Smooth muscle cell (in vitro differentiated cells): ENCODE results near the gene TCFL5. TPM values are rescaled to one million over a fixed set of nuclear protein-coding genes. Genes with fewer than 3 reads are reported as not detected.

Experiments used
- DNase-seq: peaks from one replicate; lab custom pipeline; 2025; ENCODE audit not compliant: unreplicated experiment; lab: John Stamatoyannopoulos, UW
- H2AFZ ChIP-seq: fragments of 200-600 bp; sonication (generic); 2 replicates; pipeline ENCODE4 v1.6.0; 2016; ENCODE audit warnings: antibody characterized with exemption, low read depth, mild to moderate bottlenecking
- H3F3A ChIP-seq: fragments of 200-600 bp; sonication (generic); 2 replicates; pipeline ENCODE4 v1.6.0; 2017; ENCODE audit warnings: antibody characterized with exemption, low read depth
- H3K27ac ChIP-seq: fragments of 200-600 bp; sonication (generic); 2 replicates; pipeline ENCODE4 v1.5.1; 2016; ENCODE audit warnings: low read depth, mild to moderate bottlenecking
- H3K27me3 ChIP-seq: fragments of 200-600 bp; sonication (generic); 2 replicates; pipeline ENCODE4 v1.6.1; 2016; ENCODE audit warnings: low read depth, mild to moderate bottlenecking
- H3K36me3 ChIP-seq: fragments of 200-600 bp; sonication (generic); 2 replicates; pipeline ENCODE4 v1.5.1; 2016; ENCODE audit warnings: low read depth
- H3K4me1 ChIP-seq: fragments of 200-600 bp; sonication (generic); 2 replicates; pipeline ENCODE4 v1.5.1; 2016; ENCODE audit warnings: low read depth
- H3K4me2 ChIP-seq: fragments of 200-600 bp; sonication (generic); 2 replicates; pipeline ENCODE4 v1.6.0; 2016; ENCODE audit warnings: mild to moderate bottlenecking
- H3K4me3 ChIP-seq: fragments of 200-600 bp; sonication (generic); 2 replicates; pipeline ENCODE4 v1.5.1; 2016; ENCODE audit warnings: mild to moderate bottlenecking
- H3K79me2 ChIP-seq: fragments of 200-600 bp; sonication (generic); 2 replicates; pipeline ENCODE4 v1.6.0; 2016; ENCODE audit warnings: low read depth, mild to moderate bottlenecking
- H3K9ac ChIP-seq: fragments of 200-600 bp; sonication (generic); 2 replicates; pipeline ENCODE4 v1.6.0; 2016; ENCODE audit warnings: low read depth
- H3K9me3 ChIP-seq: fragments of 200-600 bp; sonication (generic); replicated peaks from 2 replicates; pipeline ENCODE4 v1.5.1; 2016; ENCODE audit warnings: low read depth
- H4K20me1 ChIP-seq: fragments of 200-600 bp; sonication (generic); 2 replicates; pipeline ENCODE4 v1.6.0; 2016; ENCODE audit warnings: low read depth
- CTCF ChIP-seq: fragments of 200-600 bp; sonication (generic); IDR thresholded peaks from 2 replicates; pipeline ENCODE4 v1.5.1; 2017; ENCODE audit warnings: borderline replicate concordance, mild to moderate bottlenecking, antibody characterized with exemption; ENCODE audit not compliant: insufficient read depth, poor library complexity, severe bottlenecking
- WGBS: methylation state at CpG from one replicate; pipeline ENCODE4 v1.1.7; 2016; ENCODE audit warnings: low lambda C conversion rate; 5-methylcytosine and 5-hydroxymethylcytosine counted together
- polyA plus RNA-seq: library from polyadenylated mRNA; unstranded; fragments of >200 nt; fragmentation: Nextera tagmentation; extraction: Ambion mirVana; gene quantifications from 2 replicates; pipeline ENCODE4 v1.2.1, GENCODE V29; 2016
- total RNA-seq: library from RNA; depleted of rRNA; stranded (reverse); fragments of >200 nt; gene quantifications from 2 replicates; pipeline ENCODE4 v1.2.3, GENCODE V29; 2014

TCFL5 gene
- total and polyA plus RNA-seq, 2 experiments from 2014 or later: 9.5 to 12.5 TPM

GRCh38 chr20:62812181-62812906 is 49.3 kb downstream of the TCFL5 start:
- H3K4me3 ChIP-seq: no peak overlapping the region
- H3K79me2 ChIP-seq: peaks cover under 1% of the 10 kb centered on the region
- no peaks in the 10 kb centered on the region for H3K9me3 ChIP-seq
- H3K27me3 ChIP-seq: no peaks in the 10 kb centered on the region
- H2AFZ ChIP-seq: no peak overlapping the region
- no peak overlapping the region for H3K9ac ChIP-seq
- no peak for TF ChIP-seq CTCF
- H3K4me1 ChIP-seq: peaks cover 17% of the 10 kb centered on the region
- WGBS: 94% methylated on average over 37 of the region's 43 CpGs
- DNase-seq: no peak
- no peak overlapping the region for H3K4me2 ChIP-seq
- no peaks in the 10 kb centered on the region for H3K36me3 ChIP-seq
- peaks cover 19% of the 10 kb centered on the region for H4K20me1 ChIP-seq
- no peaks in the 10 kb centered on the region for H3F3A ChIP-seq
- H3K27ac ChIP-seq: no peak overlapping the region

GRCh38 chr20:62811720-62812119 is 49.9 kb downstream of the TCFL5 start:
- Histone ChIP-seq H3K9ac (no peak overlapping the region), H3K79me2 (peaks cover 6% of the 10 kb centered on the region), H3K27me3 (no peaks in the 10 kb centered on the region), H3F3A (no peaks in the 10 kb centered on the region), H3K27ac (no peak overlapping the region), H4K20me1 (peaks cover 25% of the 10 kb centered on the region), H3K36me3 (no peaks in the 10 kb centered on the region), H3K4me3 (no peak overlapping the region), H3K9me3 (no peaks in the 10 kb centered on the region), H3K4me2 (no peak overlapping the region), H3K4me1 (peaks cover 17% of the 10 kb centered on the region), H2AFZ (no peak overlapping the region)
- 93% methylated on average over 10 of the region's 10 CpGs for WGBS
- no peak for DNase-seq
- TF ChIP-seq CTCF: no peak

- no peak for DNase-seq
- no peak overlapping the region for H3K4me2 ChIP-seq
- H3K9me3 ChIP-seq: no peaks in the 10 kb centered on the region
- no peaks in the 10 kb centered on the region for H3K27me3 ChIP-seq
- H3K4me3 ChIP-seq: no peak overlapping the region
- no peak overlapping the region for H3K9ac ChIP-seq
- peaks cover 10% of the 10 kb centered on the region for H3K79me2 ChIP-seq
- H2AFZ ChIP-seq: no peak overlapping the region
- peaks cover 29% of the 10 kb centered on the region for H4K20me1 ChIP-seq
- H3K36me3 ChIP-seq: no peaks in the 10 kb centered on the region
- no peaks in the 10 kb centered on the region for H3F3A ChIP-seq
- no peak overlapping the region for H3K27ac ChIP-seq
- WGBS: 97% methylated on average over 20 of the region's 21 CpGs
- H3K4me1 ChIP-seq: peaks cover 15% of the 10 kb centered on the region
- TF ChIP-seq CTCF: no peak
These were observed 50.3 kb downstream of the TCFL5 start for GRCh38 chr20:62811320-62811719.
